B cell (primary cell): ENCODE data around the gene RIPPLY1. TPM values are rescaled to one million over a fixed set of nuclear protein-coding genes. Genes with fewer than 3 reads are reported as not detected.

Source experiments
- ATAC-seq: fragments of 200-7000 bp; cut with Tn5 transposase; one replicate; pipeline ENCODE4 v1.10.0; 2021; ENCODE audit warnings: low read depth, mild to moderate bottlenecking, moderate number of reproducible peaks, moderate library complexity
- CTCF ChIA-PET: fragments of 350-600 bp; sonication (Branson Sonifier 250); formaldehyde crosslinking; loops from one replicate; lab custom pipeline; 2021; ENCODE audit warnings: antibody characterized with exemption, inconsistent platforms; lab: Charles Lee
- POLR2A ChIA-PET: fragments of 350-600 bp; sonication (Branson Sonifier 250); formaldehyde crosslinking; loops from one replicate; lab custom pipeline; 2021; ENCODE audit warnings: antibody characterized with exemption; lab: Charles Lee
- DNase-seq: peaks from one replicate; pipeline ENCODE4 v3.0.0; 2013
- H2AFZ ChIP-seq: 2 replicates; pipeline ENCODE4 v1.6.1; 2012; ENCODE audit warnings: mild to moderate bottlenecking, low read depth, low read length; ENCODE audit not compliant: insufficient read depth, poor library complexity, severe bottlenecking
- H3K27ac ChIP-seq, 2 donors: 1 replicate in 1 of 2; 2 replicates in 1 of 2; pipeline ENCODE4 v1.5.1; 2012 to 2013; ENCODE audit warnings: low read length in 2 of 2, mild to moderate bottlenecking in 2 of 2, moderate library complexity in 1 of 2
- H3K27me3 ChIP-seq, 4 experiments: fragments of 200-600 bp in 1 of 4; sonication (generic) in 1 of 4; replicated peaks in 1 of 4; 1 replicate in 2 of 4; 2 replicates in 2 of 4; pipeline versions ENCODE4 v1.6.1 to v1.7.0; 2013 to 2016; ENCODE audit warnings: low read length in 3 of 4, mild to moderate bottlenecking in 2 of 4, mixed read lengths in 1 of 4, moderate library complexity in 1 of 4; ENCODE audit not compliant: insufficient read depth in 4 of 4, control insufficient read depth in 3 of 4; ENCODE audit errors: control extremely low read depth in 1 of 4
- H3K36me3 ChIP-seq, 2 experiments: replicated peaks in 1 of 2; 1 replicate in 1 of 2; 2 replicates in 1 of 2; pipeline versions ENCODE4 v1.6.1 to v1.7.1; 2013; ENCODE audit warnings: low read length in 1 of 2; ENCODE audit not compliant: insufficient read depth in 2 of 2, control insufficient read depth in 1 of 2; ENCODE audit errors: control extremely low read depth in 1 of 2, extremely low read depth in 1 of 2
- H3K4me1 ChIP-seq, 2 donors: fragments of 200-600 bp in 1 of 2; sonication (generic) in 1 of 2; 1 replicate in 1 of 2; 2 replicates in 1 of 2; pipeline versions ENCODE4 v1.5.1 to v1.6.1; 2013 to 2017; ENCODE audit warnings: low read length in 2 of 2; ENCODE audit not compliant: control insufficient read depth in 2 of 2, insufficient read depth in 2 of 2
- H3K4me2 ChIP-seq: replicated peaks from 2 replicates; pipeline ENCODE3; 2012; ENCODE audit warnings: mild to moderate bottlenecking, low read depth, low read length; ENCODE audit not compliant: poor library complexity, severe bottlenecking
- H3K4me3 ChIP-seq, 5 experiments: fragments of 200-600 bp in 1 of 5; sonication (generic) in 1 of 5; 1 replicate in 3 of 5; 2 replicates in 2 of 5; pipeline versions ENCODE4 v1.5.1 to v1.7.0; 2011 to 2016; ENCODE audit warnings: low read length in 4 of 5, mild to moderate bottlenecking in 4 of 5, low read depth in 2 of 5, control low read depth in 1 of 5, moderate library complexity in 1 of 5; ENCODE audit not compliant: insufficient read depth in 1 of 5; ENCODE audit errors: control extremely low read depth in 1 of 5, extremely low read depth in 1 of 5
- H3K79me2 ChIP-seq: fragments of 200-600 bp; sonication (generic); one replicate; pipeline ENCODE4 v1.6.0; 2016; ENCODE audit warnings: low read length; ENCODE audit not compliant: control insufficient read depth, insufficient read depth
- H3K9ac ChIP-seq: fragments of 200-600 bp; sonication (generic); 2 replicates; pipeline ENCODE4 v1.6.1; 2017; ENCODE audit warnings: mild to moderate bottlenecking, low read length, moderate library complexity
- H3K9me3 ChIP-seq, 3 donors: one replicate each; pipeline versions ENCODE4 v1.6.1 to v1.7.1; 2013; ENCODE audit warnings: low read length in 2 of 3; ENCODE audit not compliant: control insufficient read depth in 2 of 3, insufficient read depth in 1 of 3; ENCODE audit errors: control extremely low read depth in 1 of 3
- H4K20me1 ChIP-seq: 2 replicates; pipeline ENCODE4 v1.6.0; 2012; ENCODE audit warnings: mild to moderate bottlenecking, low read length; ENCODE audit not compliant: insufficient read depth, control insufficient read depth, poor library complexity, severe bottlenecking
- H3K27ac Mint-ChIP-seq: one replicate; pipeline ENCODE4 v1.8.0; 2021; ENCODE audit warnings: mixed read lengths
- H3K27me3 Mint-ChIP-seq: one replicate; pipeline ENCODE4 v1.8.0; 2021; ENCODE audit warnings: mixed read lengths
- H3K4me1 Mint-ChIP-seq: one replicate; pipeline ENCODE4 v1.8.0; 2021; ENCODE audit warnings: mixed read lengths
- H3K4me3 Mint-ChIP-seq: one replicate; pipeline ENCODE4 v1.8.0; 2021; ENCODE audit warnings: mixed read lengths
- H3K9me3 Mint-ChIP-seq: one replicate; pipeline ENCODE4 v1.8.0; 2022; ENCODE audit warnings: mixed read lengths; ENCODE audit not compliant: insufficient read depth
- CTCF ChIP-seq: fragments of 200-600 bp; IDR thresholded peaks from one replicate; pipeline ENCODE4 v1.8.0; 2022; ENCODE audit warnings: antibody characterized with exemption, mild to moderate bottlenecking
- EZH2 ChIP-seq: IDR thresholded peaks from 2 replicates; pipeline ENCODE4 v1.6.1; 2012; ENCODE audit warnings: borderline replicate concordance, low read depth, mild to moderate bottlenecking, moderate library complexity, low read length; ENCODE audit not compliant: insufficient read depth, poor library complexity, severe bottlenecking
- WGBS: methylation state at CpG from one replicate; pipeline ENCODE4 v1.1.5; 2013; ENCODE audit warnings: missing lambda C conversion rate; ENCODE audit not compliant: insufficient coverage; 5-methylcytosine and 5-hydroxymethylcytosine counted together
- intact Hi-C: fragments of 100-400 bp; cut with micrococcal nuclease; formaldehyde crosslinking; loops from one replicate; pipeline ENCODE4 v1.10.0; 2022
- polyA plus RNA-seq: library from polyadenylated mRNA; depleted of rRNA; stranded (reverse); fragments of >200 nt; gene quantifications from 2 replicates; pipeline ENCODE4 v1.2.3, GENCODE V29; 2012
- total RNA-seq, 2 donors: library from RNA; stranded (reverse); fragments of 120-200 nt in 1 of 2; gene quantifications; 1 replicate in 1 of 2; 2 replicates in 1 of 2; pipeline versions ENCODE4 v1.2.3 to v1.2.4, GENCODE V29; 2013 to 2022

Gene RIPPLY1
- total and polyA plus RNA-seq, 2 donors (not counting 1 experiment from before 2014, with no cell fraction given) = not detected

GRCh38 chrX:106901781-106902219, 1.3 kb downstream of the RIPPLY1 start:
- no peak for ATAC-seq
- H3K9ac ChIP-seq = no peak overlapping the region
- no peak overlapping the region for H3K4me2 ChIP-seq
- H3K4me3 Mint-ChIP-seq = no peak overlapping the region
- H3K36me3 ChIP-seq = no peaks in the 10 kb centered on the region
- no peaks in the 10 kb centered on the region for H3K4me1 ChIP-seq
- H3K27ac ChIP-seq = no peak overlapping the region
- no peak overlapping the region for H3K27ac Mint-ChIP-seq
- no peaks in the 10 kb centered on the region for H3K9me3 ChIP-seq
- TF ChIP-seq EZH2 (no peak), CTCF (no peak)
- ChIA-PET CTCF (no interaction called here), POLR2A (no interaction called here)
- H3K4me1 Mint-ChIP-seq = no peaks in the 10 kb centered on the region
- no peaks in the 10 kb centered on the region for H3K79me2 ChIP-seq
- no peaks in the 10 kb centered on the region for H4K20me1 ChIP-seq
- H2AFZ ChIP-seq = no peak overlapping the region
- H3K4me3 ChIP-seq = no peak overlapping the region
- no peaks in the 10 kb centered on the region for H3K9me3 Mint-ChIP-seq
- DNase-seq = no peak
- H3K27me3 Mint-ChIP-seq = no peaks in the 10 kb centered on the region
- intact Hi-C loops = no loop called here
- WGBS = no CpG with 5 or more reads among the region's 4 CpGs
- H3K27me3 ChIP-seq = no peaks in the 10 kb centered on the region

GRCh38 chrX:106901341-106901740, 1.8 kb downstream of the RIPPLY1 start:
- no peak overlapping the region for H3K4me2 ChIP-seq
- ChIA-PET POLR2A (no interaction called here), CTCF (no interaction called here)
- Mint-ChIP-seq H3K4me3 (no peak overlapping the region), H3K9me3 (no peaks in the 10 kb centered on the region), H3K27me3 (no peaks in the 10 kb centered on the region), H3K27ac (no peak overlapping the region), H3K4me1 (no peaks in the 10 kb centered on the region)
- ATAC-seq (no peak), DNase-seq (no peak)
- H3K4me1 ChIP-seq = no peaks in the 10 kb centered on the region
- intact Hi-C loops = no loop called here
- no peaks in the 10 kb centered on the region for H3K27me3 ChIP-seq
- H3K27ac ChIP-seq = no peak overlapping the region
- H3K79me2 ChIP-seq = no peaks in the 10 kb centered on the region
- WGBS = no CpG with 5 or more reads among the region's 3 CpGs
- no peak overlapping the region for H3K4me3 ChIP-seq
- no peaks in the 10 kb centered on the region for H3K36me3 ChIP-seq
- no peaks in the 10 kb centered on the region for H3K9me3 ChIP-seq
- no peak overlapping the region for H2AFZ ChIP-seq
- no peaks in the 10 kb centered on the region for H4K20me1 ChIP-seq
- TF ChIP-seq EZH2 = no peak
- no peak overlapping the region for H3K9ac ChIP-seq
